Stimulated activated CD8-positive, alpha-beta memory T cell treated with anti-CD3 and anti-CD28 coated beads, Interleukin-15, amount 100 ng/mL, for 24 hours (primary cell): ENCODE measurements around the gene EDEM3.

Experiments
- DNase-seq: peaks from one replicate; pipeline ENCODE4 v3.0.0-alpha.2; 2020; ENCODE audit warnings: low read depth

The EDEM3 gene

DNA sequence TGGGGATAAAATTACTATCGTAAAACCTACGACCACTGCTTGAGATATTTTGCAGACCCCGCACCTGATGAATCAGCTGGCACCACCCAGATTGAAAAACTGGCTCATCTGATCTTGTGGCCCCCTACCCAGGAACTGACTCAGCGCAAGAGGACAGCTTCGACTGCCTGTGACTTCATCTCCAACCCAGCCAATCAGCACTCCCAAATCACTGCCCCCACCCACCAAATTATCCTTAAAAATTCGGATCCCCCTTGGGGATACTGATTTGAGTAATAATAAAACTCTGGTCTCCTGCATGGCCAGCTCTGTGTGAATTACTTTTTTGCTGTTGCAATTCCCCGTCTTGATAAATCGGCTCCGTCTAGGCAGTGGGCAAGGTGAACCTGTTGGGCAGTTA is 81.4 kb downstream of the EDEM3 start:
- DNase-seq, result no peak

DNA sequence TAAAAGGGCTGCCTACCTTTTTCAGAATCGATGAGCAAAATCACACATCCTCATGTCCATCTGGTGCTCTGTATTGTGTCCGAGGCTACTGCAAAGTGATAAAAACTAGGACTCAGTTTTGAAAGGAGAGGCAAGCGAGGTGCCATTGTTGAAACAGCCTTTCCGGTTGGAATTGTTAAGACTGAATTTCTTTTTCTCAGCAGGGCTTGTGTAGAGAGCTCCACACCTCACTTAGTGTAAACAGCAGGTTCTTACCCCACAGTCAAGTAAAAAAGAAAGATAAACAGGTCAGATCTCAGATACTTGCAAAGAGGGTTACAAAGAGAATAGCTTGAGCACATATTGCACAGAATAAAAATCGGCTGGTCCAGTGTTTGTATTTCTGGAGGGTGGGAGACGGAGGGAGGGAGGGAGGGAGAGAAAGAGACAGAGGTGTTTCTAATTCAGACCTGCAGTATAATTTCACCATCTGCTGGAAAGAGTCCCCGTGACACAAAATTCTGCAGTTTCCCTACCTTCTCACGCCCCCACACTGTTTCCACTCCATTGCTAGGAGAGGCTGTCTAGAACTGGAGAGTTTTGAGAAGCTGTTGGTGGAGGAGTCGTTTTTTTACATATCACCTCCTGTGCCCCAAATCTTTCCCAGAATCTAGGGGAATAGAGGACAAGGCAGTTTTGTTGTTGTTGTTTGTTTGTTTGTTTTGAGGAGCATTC is 82.5 kb downstream of the EDEM3 start:
- no peak for DNase-seq

DNA sequence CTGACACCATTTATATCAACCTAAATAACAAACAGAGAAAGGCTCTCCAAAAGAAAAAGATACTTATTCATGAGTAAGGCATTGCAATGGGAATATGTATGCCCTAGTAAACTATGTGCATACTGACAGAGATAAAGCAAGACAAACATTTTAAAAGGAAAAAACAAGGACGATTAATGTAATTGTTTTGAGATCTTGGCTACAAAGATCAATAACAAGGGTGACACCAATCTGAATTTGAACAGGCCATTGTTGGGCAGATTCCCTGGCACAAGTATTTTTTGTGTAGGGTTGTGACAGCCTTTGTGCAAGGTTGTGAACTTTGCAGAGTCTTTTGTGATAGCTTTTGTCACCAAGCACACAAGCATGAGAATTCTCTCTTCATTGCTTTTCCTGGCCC is 85.3 kb downstream of the EDEM3 start:
- DNase-seq, result no peak

DNA sequence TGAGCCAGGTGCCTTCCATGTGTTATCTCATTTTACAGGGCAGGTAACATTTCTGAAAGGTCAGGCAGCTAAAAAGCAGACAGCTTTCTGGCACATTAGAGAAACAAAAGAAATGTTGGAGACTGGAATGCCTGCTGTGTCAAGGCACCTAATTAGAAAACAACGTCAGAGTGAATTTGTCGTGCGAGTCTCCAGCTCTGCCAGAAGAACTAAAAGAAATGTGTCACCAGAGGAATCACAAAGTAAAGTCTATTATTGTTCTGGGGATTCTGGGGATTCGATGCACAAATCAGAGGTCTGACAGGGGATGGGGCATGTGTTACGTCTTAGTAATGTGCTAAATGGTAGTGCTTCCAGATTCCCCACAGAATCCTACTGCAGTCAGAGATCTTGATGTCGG is 89.3 kb downstream of the EDEM3 start:
- no peak for DNase-seq

DNA sequence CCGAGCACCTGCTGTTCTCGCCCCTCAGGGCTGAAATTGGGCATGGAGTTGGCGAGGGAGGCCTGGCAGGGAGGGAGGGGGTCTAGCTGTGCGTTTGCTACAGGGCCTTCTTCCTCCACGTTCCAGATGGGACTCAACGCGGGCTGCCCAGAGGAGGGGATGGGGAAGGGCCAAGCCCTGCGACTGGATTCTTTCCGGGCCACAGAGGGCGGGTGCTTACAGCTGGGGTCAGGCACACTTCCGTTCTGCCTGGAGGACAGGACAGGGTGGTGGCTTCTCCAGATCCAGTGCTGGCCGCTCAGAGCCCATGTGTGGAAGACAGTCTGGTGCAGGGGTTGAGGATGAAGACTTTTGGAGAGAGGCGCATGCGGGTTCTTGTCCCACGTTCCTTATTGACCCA is 90.0 kb downstream of the EDEM3 start:
- no peak for DNase-seq

DNA sequence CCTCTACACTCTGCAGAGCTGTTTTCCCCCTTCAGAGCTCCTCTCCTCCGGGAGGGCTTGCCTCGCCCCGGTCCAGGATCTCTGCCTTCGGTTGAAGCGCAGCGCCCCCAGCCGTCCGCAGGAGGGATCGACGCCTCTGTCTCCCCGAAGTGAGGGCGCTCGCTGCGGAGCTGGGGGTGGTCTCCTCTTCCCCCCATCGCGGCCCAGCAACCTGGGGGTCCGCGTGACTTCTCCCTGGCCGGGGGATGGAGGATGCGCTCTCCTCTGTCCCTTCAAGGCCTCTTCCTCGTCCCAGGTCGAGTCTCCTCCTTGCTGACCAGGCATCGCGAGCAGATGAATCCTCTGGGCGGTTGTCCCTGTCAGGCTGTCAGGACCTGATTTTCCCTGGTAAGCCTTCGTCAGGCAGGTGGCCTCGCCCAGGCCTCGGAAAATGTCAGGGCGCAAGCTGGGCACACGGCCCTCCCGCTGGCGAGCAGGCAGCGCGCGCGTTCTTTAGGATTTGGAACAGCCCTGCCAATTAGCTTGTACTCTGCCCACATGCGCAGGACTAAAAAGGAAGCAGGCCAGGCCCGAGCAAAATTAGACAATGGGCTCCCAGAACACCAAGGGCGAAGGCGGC is 90.5 kb downstream of the EDEM3 start:
- DNase-seq, result no peak

DNA sequence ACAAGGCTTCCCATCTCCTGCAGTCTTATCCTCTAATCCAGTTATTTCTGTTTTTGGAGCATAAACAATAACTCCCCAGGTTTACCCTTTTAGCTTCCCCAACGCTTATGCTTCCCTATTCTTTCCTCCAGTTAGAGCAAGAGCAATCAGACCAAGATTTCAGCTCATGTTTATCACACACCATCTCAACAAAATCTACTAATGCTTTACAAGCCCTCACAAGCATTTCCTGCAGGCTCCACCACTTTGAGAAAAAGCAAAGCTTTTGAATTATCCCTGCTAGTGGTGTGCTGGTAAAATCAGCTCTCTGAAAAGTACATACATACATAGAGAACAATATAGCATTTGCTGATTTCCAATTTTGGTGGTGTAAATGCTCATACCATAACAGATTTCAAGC is 92.9 kb downstream of the EDEM3 start:
- no peak for DNase-seq

DNA sequence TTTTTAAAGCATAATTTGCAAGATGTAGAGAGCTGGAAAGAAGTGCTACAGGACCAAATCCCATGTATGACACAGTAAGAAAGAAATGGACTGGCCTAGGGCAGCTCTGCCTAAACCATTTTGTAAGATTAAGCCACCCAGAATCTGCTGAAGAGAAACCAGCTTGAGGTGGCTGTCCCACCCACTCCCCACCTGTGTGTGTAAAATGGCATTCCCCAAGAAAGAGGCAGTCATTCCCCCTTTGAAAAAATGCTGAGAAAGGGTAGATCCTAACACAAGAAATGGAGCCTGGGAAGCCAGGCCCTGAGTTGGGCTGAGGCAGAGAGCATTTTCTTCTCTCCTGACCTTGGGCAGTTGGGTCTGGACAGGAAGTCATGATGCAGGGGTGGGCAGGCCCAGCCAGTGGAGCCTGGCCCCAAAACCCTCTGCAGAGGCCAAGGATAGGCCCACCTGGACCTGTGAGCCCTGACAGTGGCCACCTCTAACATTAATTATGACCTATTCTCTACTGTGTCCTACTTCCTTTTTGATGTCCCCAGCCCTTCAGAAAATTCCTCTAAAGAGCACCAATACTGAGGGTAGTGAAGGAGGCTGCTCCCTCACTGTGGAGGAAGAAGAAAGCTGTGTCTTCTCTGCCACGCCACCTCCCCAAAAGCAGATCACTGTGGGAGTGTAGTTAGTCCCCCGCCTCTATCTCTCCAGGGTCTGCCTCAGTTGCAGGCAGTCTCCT is 94.0 kb downstream of the EDEM3 start:
- no peak for DNase-seq

DNA sequence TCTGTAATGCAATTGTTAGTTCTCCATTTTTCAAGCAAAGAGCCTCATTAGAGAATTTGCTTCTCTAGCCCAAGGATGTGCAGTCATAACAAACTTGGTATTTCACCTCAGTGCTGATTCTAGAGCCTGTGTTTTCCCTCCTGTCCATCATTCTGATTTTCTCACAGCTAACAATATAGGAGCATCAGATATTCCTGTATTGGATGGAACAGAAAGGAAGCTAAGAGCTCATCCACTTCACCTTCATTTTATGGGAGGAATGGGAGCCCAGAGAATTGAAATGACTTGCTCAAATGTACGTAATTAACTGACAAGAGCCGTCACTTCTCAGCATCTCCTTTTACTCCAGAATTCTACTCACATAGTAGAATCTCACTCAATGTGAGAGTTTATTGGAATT is 96.6 kb downstream of the EDEM3 start:
- no peak for DNase-seq

DNA sequence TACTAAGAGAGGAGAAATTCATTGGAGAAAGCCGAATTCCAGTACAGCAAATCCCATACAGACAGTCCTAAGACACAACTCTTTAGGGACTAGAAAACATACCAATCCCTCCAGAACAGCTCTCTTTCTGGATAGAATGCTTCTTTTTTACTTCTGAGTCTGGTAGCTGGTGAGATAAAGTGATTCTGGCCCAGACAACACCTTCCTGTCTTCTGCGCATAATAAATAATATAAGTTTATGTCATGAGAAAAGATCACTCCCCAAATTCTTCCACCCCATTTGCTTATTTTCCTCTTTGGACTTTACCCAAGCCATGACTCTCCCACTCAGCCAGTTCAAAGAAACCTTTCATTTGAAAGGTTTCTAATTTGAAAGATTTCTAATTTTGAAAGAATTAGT is 98.4 kb downstream of the EDEM3 start:
- no peak for DNase-seq

DNA sequence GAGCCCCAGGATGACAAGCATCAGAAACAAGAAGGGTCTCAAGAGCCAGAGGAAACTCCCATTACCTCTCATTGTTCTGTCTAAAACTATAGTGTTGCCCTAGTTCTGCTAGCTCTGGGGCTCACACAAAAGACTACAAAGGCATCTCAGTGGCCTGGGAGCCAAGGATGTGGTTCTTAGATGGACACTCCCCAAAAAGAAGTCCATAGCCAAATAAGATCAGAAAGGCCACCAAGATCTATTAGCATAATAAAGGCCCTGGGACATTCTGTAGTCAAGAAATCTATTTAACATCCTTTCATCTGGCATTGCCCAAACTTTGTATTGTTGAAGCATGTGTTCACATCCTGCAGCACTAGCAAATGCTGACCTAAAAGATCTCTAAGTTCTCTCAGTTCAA is 99.5 kb downstream of the EDEM3 start:
- no peak for DNase-seq

DNA sequence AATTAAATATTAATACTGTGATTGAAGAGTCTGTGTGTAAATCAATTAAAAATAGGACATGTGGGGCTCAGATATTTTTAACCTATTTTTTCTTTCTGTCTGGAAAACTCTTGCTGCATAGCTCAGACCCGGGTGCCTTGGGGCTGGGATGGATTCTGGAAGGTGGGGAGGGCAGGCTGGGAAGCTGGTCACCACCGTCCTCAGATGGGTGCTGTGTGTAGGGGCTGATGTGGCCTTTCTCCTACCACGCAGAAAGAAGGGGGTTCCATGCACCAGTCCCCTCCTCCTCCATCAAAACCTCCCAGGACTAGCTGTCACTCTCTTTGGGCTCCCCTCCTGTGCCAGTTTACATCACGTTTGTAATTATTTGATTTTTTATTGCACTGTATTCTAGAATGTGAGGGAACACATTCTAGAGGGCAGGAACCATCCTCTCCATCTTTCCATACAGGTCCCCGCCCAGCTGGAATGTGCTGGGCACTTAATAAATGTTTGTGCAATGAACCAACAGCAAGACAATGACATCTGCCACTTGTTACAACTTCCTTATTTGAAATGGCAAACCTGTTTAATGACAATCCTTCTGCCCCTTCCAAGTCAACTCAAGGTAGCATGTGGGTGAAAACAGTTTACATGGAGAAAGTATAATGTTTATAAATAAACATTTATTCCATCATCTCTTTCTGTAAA is 104.3 kb downstream of the EDEM3 start:
- DNase-seq, result no peak

DNA sequence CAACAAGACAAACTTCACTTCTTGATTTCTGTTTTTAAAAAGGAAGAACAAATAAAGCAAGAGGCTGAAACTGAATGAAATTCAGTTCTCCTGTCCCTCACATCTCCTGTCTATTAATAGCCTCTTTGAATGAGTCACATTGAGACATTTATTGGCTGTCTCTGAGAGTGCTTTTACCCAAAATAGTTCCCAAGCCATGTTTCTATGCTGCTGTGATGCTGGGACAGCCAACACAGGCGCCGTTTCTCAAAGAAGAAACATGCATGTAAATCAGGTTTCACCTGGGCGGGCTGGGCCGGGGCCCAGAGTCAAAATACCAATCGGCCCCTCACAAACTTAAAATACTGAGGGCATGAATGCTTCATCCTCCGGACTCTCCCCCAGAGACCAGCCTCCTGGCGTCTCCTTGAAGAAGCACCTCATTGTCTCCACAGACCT is 105.2 kb downstream of the EDEM3 start:
- DNase-seq, result no peak

DNA sequence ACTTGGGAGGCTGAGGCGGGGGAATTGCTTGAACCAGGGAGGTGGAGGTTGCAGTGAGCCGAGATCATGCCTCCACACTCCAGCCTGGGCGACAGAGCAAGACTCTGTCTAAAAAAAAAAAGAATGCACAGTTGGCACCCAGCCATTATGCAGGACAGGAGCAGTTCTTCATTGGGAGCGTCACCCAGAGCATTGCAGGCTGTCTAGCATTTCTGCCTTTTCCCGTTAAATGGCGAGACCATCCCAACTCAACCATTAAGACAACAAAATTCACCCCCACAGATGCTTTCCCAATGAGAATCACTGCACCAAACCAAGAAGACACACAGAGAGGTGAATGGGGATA is 105.8 kb downstream of the EDEM3 start:
- DNase-seq, result no peak

DNA sequence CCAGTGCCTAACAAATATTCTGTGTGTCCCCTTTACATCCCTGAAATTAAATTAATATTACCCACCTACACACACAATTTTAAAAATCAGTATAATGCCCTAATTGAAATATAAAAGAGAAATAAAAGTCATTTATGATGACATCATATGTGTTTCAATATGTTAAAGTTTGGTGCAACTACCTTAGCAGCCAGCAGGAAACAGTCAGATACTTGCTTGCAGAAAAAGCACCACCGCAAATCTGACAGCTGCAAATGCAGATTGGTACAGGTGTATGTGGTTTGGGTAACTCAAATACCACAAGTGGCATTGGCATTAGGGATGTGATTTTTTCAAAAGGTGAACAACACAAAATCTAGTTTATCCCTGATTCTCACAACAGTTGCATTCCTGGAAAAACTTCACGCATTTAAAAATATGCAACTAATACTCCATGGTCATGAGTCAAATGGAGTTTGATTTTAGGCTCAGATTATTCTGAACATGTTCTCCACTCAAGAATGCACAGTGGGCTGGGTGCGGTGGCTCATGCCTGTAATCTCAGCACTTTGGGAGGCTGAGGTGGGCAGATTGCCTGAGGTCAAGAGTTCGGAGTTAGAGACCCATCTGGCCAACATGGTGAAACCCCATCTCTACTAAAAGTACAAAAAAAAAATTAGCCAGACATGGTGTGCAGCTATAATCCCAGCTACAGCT is 106.3 kb downstream of the EDEM3 start:
- DNase-seq, result no peak

DNA sequence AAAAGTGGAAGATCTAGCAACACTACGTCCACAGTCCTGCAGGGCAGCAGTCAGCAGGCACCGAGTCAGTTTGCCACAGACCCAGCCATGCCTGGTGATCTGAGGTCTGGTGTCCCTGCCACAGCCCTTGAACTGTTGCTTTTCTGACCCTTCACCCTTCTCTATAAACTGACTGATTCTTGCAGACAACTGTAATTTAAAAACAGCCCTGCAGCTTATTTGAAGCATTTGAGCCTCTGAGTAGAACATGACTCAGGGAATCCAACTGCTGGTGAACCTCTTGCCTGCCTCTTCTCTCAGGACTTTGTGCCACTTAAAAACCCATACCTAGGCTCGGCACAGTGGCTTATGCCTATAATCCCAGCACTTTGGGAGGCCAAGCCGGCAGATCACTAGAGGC is 107.2 kb downstream of the EDEM3 start:
- no peak for DNase-seq

DNA sequence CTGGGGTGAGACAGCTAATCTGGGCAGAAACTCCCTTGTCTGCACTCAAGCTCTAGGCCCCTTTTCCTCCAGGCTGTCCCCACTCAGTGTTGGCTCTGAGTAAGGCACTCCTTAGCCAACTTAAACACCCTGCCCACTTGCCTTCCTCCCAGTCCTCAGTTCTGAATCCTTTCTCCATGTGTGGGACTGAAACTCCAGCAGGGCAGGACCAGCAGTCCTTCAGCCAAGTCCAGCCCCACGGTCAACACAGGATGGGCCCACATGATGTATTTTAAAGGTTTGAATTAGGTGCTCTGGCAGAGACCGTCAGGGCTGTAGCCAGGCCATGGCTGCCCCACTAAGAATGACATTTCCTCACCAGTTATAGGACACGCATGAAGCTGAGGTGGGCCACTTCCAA is 107.8 kb downstream of the EDEM3 start:
- no peak for DNase-seq

DNA sequence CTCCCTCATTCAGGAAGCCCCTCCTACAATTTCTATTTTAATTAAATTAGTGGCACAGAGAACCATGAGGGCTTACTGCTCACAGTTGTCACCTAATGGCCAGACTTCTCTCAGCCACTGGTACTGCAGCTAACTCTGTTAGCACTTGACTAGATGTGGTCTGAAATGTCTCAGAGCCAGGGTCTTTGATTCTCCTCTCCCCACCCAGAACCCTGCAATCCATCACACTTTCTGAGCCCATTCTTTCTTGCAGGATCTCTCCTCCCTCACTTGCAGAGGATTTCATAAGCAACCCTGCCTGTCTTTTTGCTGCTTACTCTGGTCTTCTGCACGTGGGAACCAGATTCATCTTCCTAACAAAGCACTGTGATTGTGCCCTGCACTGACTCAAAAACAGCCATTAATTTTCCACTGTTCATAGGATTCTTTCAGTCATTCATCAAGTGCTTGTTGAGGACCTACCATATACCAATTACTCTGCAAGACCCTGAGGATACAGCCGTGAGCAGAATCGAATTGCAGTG is 108.4 kb downstream of the EDEM3 start:
- no peak for DNase-seq

DNA sequence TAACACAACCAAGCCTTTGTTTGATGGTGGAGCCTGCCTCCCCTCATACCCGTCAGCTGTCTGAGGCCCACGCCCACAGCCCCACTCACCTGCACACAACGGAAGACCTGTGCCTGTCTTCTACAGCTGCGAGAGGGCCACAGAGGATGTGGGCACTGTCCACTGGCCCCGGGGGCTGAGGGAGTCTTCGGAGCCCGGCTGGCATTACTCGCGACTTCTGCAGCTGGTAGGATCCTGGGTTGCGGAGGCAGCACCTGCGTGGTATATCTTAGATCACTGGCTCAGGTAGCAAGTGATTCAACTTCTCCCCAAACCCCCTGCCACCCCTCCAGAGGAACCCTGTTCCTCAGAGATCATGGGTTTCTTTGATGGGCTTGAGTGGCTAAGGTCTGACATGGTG is 109.9 kb downstream of the EDEM3 start:
- no peak for DNase-seq

DNA sequence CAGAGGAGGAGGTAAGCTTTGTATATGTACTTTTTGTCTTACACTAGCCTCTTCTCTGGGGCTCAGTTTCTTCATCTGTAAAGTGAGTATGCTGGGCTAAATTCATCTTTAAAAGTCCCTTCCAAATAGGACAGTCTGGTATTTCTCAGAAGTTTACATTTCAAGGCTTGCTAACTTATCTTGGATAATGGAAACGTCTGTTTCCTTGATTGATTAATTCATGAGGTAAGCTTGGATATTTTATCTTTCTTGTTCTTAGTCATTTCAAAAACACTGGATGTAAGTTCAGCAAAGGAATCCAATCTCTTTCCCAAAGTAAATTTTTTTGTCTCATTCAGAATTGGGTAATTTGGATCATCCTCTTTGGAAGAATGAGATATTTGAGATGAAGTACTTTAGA is 111.0 kb downstream of the EDEM3 start:
- DNase-seq, result no peak

DNA sequence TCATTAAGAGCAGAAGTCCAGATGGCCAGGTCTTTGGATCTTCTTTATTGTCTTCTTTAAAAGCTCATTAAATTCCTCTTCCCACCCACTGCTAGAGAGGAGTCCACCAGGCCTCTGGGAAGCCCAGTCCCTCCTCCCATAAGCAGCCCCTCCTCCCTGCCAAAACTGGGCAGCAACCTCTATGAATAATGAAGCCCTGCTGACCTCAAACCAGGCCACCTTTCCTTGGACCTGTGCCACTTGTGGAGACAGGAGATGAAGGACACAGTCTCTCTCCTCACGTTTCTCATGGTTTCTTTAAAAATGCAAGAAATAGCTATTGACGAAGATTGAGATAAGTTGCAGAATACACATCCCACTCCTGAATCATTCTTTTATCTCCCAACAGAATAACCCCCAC is 112.8 kb downstream of the EDEM3 start:
- no peak for DNase-seq

DNA sequence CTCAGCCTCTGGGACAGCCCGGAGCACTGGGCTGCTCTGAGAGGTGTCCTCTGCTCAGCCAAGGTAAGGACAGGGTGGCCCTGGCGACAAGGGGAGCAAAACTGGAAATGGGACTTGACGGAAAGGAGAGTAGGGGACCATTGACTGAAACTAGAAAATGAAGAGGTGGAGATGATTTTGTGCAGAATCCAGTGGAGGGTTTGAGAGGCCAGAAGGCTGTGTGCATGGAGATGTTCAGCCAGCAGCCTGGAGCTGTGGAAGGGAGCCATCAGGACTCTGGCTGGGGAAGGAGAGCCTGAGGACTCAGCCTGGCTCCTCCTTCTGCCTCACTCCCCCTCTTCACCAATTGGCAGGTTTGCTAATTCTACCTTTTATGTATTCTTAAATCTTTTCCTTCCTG is 114.2 kb downstream of the EDEM3 start:
- DNase-seq, result no peak
